Right lobe of liver (tissue), 6 donors: ENCODE results near the gene ZNF385B. TPM values are rescaled to one million over a fixed set of nuclear protein-coding genes. Genes with fewer than 3 reads are reported as not detected.
A peak's percentile ranks its signal among the peaks of the same experiment; 100 is the strongest.

ENCODE experiments used
- ATAC-seq, 4 donors: fragments of 200-7000 bp; cut with Tn5 transposase; one replicate each; pipeline ENCODE4 v1.9.1; 2020; ENCODE audit warnings: mild to moderate bottlenecking in 4 of 4, moderate library complexity in 4 of 4
- DNase-seq, 3 donors: peaks; one replicate each; pipeline ENCODE4 v3.0.0-alpha.2; 2020
- H3K27ac ChIP-seq, 3 donors: fragments of 200-600 bp; one replicate each; pipeline ENCODE4 v1.8.0; 2022
- H3K27me3 ChIP-seq, 2 donors: fragments of 200-600 bp; one replicate each; pipeline ENCODE4 v1.8.0; 2022
- H3K36me3 ChIP-seq, 4 donors: fragments of 200-600 bp; sonication (generic) in 1 of 4; one replicate each; pipeline versions ENCODE4 v1.5.1 to v1.8.0; 2017 to 2022; ENCODE audit warnings: control low read depth in 1 of 4
- H3K4me1 ChIP-seq, 4 donors: fragments of 200-600 bp; sonication (generic) in 1 of 4; one replicate each; pipeline versions ENCODE4 v1.5.1 to v1.8.0; 2017 to 2022; ENCODE audit warnings: control low read depth in 1 of 4
- H3K4me3 ChIP-seq, 3 donors: fragments of 200-600 bp; one replicate each; pipeline ENCODE4 v1.8.0; 2022
- H3K9me3 ChIP-seq, 4 donors: fragments of 200-600 bp; sonication (generic) in 1 of 4; one replicate each; pipeline versions ENCODE4 v1.5.1 to v1.8.0; 2017 to 2022; ENCODE audit warnings: control low read depth in 1 of 4
- POLR2A ChIP-seq: fragments of 450-650 bp; IDR thresholded peaks from one replicate; pipeline ENCODE4 v1.6.1; 2017; ENCODE audit warnings: antibody characterized with exemption, mild to moderate bottlenecking
- WGBS: methylation state at CpG from one replicate; pipeline ENCODE4 v1.1.6; 2018; ENCODE audit warnings: low coverage, low lambda C conversion rate; ENCODE audit not compliant: insufficient coverage; ENCODE audit errors: missing lambda C conversion rate; 5-methylcytosine and 5-hydroxymethylcytosine counted together
- intact Hi-C, 2 donors: fragments of 100-400 bp; cut with DNase I; formaldehyde crosslinking; loops; one replicate each; pipeline versions ENCODE4 v1.11.2 to v1.14.1; 2022
- total RNA-seq, 6 experiments: library from RNA; depleted of rRNA in 2 of 6; stranded (reverse); fragments of >200 nt in 2 of 6; fragmentation: NEBNext Ultra II Directional in 3 of 6; extraction: Animal tissue kit (Norgen Biotek cat#: 25700) in 3 of 6; gene quantifications; one replicate each; pipeline versions ENCODE4 v1.1.0 to v1.2.4, GENCODE V29; 2016 to 2023
- TF ChIP-seq, protein P1 (sequence below), 4 donors: fragments of 200-600 bp in 3 of 4; fragments of 450-650 bp in 1 of 4; IDR thresholded peaks; one replicate each; pipeline versions ENCODE4 v1.5.1 to v1.8.0; 2016 to 2022; ENCODE audit warnings: antibody characterized with exemption in 4 of 4, mild to moderate bottlenecking in 2 of 4
- donor health status: DM: no; HTN: yes; CAD: no.
- donor health status: DM: no; HTN: no; CAD: no.
- donor health status: DM: no; HTN: no; CAD: no.
- donor health status: DM: no; HTN: yes; CAD: no.
- donor health status: DM: no; HTN: yes; CAD: no.

ZNF385B gene
- total RNA-seq, 6 experiments from 2014 or later = 3.9 to 15.7 (median 5.9) TPM

DNA sequence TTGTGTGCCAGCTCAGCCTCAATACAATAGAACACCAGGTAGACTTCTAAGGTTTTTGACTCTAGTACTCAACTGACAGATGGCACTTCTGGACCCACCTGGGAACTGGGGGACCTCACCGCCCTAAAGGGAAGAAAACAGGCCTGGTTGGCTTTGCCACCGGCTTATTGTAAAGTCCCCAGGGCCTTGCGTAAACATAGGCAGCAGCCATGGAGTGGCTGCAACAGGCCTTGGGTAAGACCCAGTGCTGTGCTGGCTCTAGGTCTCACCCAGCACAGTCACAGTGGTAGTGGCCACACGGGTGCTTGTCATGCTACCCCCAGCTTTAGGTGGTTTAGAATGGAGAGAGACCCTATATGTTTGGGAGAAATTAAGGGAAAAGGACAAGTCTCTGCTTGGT, 366.1 kb downstream of the ZNF385B start:
- DNase-seq (no peak), ATAC-seq (no peak)
- H3K27me3 ChIP-seq = no peaks in the 10 kb centered on the region
- WGBS = 100% methylated on average over 1 of the region's 4 CpGs
- no peaks in the 10 kb centered on the region for H3K36me3 ChIP-seq
- intact Hi-C loops = no loop called here
- no peaks in the 10 kb centered on the region for H3K9me3 ChIP-seq
- H3K4me1 ChIP-seq = no peaks in the 10 kb centered on the region
- TF ChIP-seq, protein P1, sequence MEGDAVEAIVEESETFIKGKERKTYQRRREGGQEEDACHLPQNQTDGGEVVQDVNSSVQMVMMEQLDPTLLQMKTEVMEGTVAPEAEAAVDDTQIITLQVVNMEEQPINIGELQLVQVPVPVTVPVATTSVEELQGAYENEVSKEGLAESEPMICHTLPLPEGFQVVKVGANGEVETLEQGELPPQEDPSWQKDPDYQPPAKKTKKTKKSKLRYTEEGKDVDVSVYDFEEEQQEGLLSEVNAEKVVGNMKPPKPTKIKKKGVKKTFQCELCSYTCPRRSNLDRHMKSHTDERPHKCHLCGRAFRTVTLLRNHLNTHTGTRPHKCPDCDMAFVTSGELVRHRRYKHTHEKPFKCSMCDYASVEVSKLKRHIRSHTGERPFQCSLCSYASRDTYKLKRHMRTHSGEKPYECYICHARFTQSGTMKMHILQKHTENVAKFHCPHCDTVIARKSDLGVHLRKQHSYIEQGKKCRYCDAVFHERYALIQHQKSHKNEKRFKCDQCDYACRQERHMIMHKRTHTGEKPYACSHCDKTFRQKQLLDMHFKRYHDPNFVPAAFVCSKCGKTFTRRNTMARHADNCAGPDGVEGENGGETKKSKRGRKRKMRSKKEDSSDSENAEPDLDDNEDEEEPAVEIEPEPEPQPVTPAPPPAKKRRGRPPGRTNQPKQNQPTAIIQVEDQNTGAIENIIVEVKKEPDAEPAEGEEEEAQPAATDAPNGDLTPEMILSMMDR (IDR thresholded peaks at IDR 0.05) = no peak
- TF ChIP-seq POLR2A = no peak
- no peak overlapping the region for H3K27ac ChIP-seq
- no peak overlapping the region for H3K4me3 ChIP-seq

DNA sequence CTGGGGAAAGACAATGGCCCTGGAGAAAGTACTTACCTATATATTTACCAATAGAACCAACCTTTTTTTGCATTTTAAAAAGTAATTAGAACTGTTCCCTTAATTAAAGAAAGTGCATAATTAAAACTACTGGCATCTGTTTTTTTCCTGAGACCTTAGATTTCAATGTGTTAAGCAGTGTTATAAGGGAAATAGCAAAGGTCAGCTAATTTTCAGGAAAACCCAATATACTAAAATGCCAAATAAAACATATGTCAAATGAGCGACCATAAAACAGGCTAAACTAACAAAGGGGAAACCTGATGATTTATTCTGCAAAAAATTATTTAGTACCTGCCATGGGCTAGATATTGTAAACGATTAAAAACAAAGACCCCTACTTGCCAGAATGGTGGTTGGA, 372.8 kb downstream of the ZNF385B start:
- ATAC-seq (no peak), DNase-seq (no peak)
- no peak overlapping the region for H3K4me3 ChIP-seq
- no peaks in the 10 kb centered on the region for H3K27me3 ChIP-seq
- H3K9me3 ChIP-seq = no peaks in the 10 kb centered on the region
- intact Hi-C loops = no loop called here
- no peaks in the 10 kb centered on the region for H3K4me1 ChIP-seq
- H3K27ac ChIP-seq = no peak overlapping the region
- 61% methylated on average over 2 of the region's 2 CpGs for WGBS
- no peaks in the 10 kb centered on the region for H3K36me3 ChIP-seq
- TF ChIP-seq, protein P1 (IDR thresholded peaks at IDR 0.05) = no peak

- no peak for DNase-seq
- WGBS = 58% methylated on average over 5 of the region's 5 CpGs
- intact Hi-C loops = no loop called here
- H3K4me1 ChIP-seq = no peaks in the 10 kb centered on the region
- no peak overlapping the region for H3K27ac ChIP-seq
- no peaks in the 10 kb centered on the region for H3K27me3 ChIP-seq
- H3K4me3 ChIP-seq = no peak overlapping the region
- no peak for TF ChIP-seq POLR2A
- TF ChIP-seq, protein P1 (IDR thresholded peaks at IDR 0.05) = no peak
- no peaks in the 10 kb centered on the region for H3K36me3 ChIP-seq
- no peaks in the 10 kb centered on the region for H3K9me3 ChIP-seq
- peak in 1 of 4 donors; percentile 35 for ATAC-seq
These were observed 374.2 kb downstream of the ZNF385B start for GRCh38 chr2:179487010-179487731.

DNA sequence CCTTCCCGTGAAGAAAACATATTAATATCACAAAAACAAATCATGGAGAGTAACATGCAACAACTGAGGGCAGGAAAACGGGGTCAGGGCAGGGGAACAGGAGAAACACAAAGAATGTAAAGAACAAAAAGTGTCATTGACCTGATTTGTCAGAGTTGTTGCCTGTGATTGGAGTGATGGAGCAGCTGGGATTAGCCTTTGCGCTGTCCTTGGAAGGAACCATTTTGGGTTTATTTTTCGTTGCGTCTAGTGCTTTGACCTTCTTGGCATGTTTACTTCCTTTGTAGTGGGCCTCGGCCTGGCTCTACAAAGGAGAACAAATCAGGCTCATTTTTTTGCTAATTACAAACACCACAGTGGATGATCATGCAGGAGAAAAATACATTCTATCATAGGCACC, 378.3 kb downstream of the ZNF385B start:
- no peaks in the 10 kb centered on the region for H3K9me3 ChIP-seq
- no peaks in the 10 kb centered on the region for H3K4me1 ChIP-seq
- no peak overlapping the region for H3K27ac ChIP-seq
- H3K27me3 ChIP-seq = no peaks in the 10 kb centered on the region
- ATAC-seq (no peak), DNase-seq (no peak)
- TF ChIP-seq, protein P1 (IDR thresholded peaks at IDR 0.05) = no peak
- no peak for TF ChIP-seq POLR2A
- intact Hi-C loops = no loop called here
- H3K36me3 ChIP-seq = peaks cover 0 to 2% (median 0%) of the 10 kb centered on the region in 4 donors
- H3K4me3 ChIP-seq = no peak overlapping the region
- WGBS = 83% methylated on average over 6 of the region's 6 CpGs
